AG04449 (cell line): Measurements from ENCODE around the gene SUN3.

ENCODE experiments used
- CTCF ChIA-PET: fragments of 350-600 bp; formaldehyde crosslinking; extraction: SDS; loops from one replicate; lab custom pipeline; 2021; ENCODE audit warnings: antibody characterized with exemption; lab: Yijun Ruan, JAX
- POLR2A ChIA-PET: fragments of 400-600, 350-600 bp; formaldehyde crosslinking; extraction: SDS; loops from one replicate; lab custom pipeline; 2020; ENCODE audit warnings: antibody characterized with exemption, inconsistent platforms; lab: Yijun Ruan, JAX
- DNase-seq: peaks from one replicate; pipeline ENCODE4 v3.0.0-alpha.2; 2010; ENCODE audit warnings: low read depth, low spot score
- H3K4me3 ChIP-seq: 2 replicates; pipeline ENCODE4 v1.5.1; 2011; ENCODE audit warnings: low read depth, mild to moderate bottlenecking, control low read depth, low read length
- TF ChIP-seq, protein P1 (sequence below): IDR thresholded peaks from one replicate; pipeline ENCODE4 v1.5.1; 2011; ENCODE audit warnings: mild to moderate bottlenecking, moderate library complexity, low read length, control low read depth, inconsistent platforms; ENCODE audit not compliant: insufficient read depth; ENCODE audit errors: missing control alignments

The SUN3 gene

DNA sequence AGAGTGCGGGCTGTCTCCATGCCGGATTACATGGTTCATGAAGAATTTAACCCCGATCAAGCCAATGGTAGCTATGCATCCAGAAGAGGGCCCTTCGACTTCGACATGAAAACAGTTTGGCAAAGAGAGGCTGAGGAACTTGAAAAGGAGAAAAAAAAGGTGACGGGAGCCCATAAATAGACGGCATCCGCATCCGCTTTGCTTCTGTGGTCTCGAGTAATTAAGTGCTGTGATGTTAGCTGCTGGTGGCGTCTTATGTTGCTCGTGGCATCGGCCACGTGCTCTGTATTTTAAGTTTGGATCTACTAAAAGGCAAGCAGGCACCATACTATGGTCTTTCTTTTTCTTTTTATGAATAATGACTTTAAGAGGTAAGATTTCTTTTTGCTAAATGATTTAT, 17.6 kb upstream of the SUN3 start:
- DNase-seq = no peak
- H3K4me3 ChIP-seq = no peak overlapping the region
- ChIA-PET POLR2A (no interaction called here), CTCF (interaction anchor here (1.6 kb wide), 1 partner anchor 64 kb away, joined by 7 read pairs; no protein-coding TSS in a partner anchor)
- TF ChIP-seq, protein P1, sequence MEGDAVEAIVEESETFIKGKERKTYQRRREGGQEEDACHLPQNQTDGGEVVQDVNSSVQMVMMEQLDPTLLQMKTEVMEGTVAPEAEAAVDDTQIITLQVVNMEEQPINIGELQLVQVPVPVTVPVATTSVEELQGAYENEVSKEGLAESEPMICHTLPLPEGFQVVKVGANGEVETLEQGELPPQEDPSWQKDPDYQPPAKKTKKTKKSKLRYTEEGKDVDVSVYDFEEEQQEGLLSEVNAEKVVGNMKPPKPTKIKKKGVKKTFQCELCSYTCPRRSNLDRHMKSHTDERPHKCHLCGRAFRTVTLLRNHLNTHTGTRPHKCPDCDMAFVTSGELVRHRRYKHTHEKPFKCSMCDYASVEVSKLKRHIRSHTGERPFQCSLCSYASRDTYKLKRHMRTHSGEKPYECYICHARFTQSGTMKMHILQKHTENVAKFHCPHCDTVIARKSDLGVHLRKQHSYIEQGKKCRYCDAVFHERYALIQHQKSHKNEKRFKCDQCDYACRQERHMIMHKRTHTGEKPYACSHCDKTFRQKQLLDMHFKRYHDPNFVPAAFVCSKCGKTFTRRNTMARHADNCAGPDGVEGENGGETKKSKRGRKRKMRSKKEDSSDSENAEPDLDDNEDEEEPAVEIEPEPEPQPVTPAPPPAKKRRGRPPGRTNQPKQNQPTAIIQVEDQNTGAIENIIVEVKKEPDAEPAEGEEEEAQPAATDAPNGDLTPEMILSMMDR = no peak

DNA sequence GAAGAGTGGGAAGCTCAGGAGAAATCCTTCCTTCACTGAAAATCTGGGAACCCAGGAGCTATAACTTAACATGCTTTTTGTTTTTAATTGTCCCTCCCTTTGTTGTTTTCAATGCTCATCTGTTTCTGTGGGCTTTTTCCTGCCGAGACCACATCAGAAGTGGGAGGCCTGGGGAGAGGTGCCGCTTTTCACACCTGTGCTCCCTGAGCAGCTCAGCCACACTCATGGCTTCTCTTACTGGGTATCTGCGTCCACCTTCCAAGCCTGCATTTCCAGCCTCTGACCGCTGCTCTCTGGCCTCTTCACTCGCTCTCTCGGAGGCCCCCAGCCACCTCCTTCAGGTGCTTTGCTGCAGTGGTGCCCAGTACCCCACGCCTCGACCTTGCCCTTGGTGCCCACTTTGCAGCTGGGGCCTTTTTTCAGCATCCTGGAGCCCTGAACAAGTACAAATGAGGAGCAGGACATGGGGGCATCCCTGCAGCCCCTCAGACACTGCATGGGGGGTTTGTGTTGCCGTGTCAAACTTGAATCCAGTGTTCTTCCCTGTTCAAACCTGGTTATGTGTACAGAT, 16.4 kb upstream of the SUN3 start:
- no peak for DNase-seq
- ChIA-PET CTCF (no interaction called here), POLR2A (no interaction called here)
- TF ChIP-seq, protein P1 = no peak
- no peak overlapping the region for H3K4me3 ChIP-seq

GRCh38 chr7:48042636-48043035, 13.7 kb upstream of the SUN3 start:
- ChIA-PET CTCF (no interaction called here), POLR2A (no interaction called here)
- TF ChIP-seq, protein P1 = no peak
- no peak for DNase-seq
- no peak overlapping the region for H3K4me3 ChIP-seq

GRCh38 chr7:48042216-48042615, 13.3 kb upstream of the SUN3 start:
- no peak overlapping the region for H3K4me3 ChIP-seq
- CTCF ChIA-PET = interaction anchor here (1.1 kb wide), 2 partner anchors 68 to 94 kb away, joined by 3 to 4 read pairs; partner anchors contain the start of gene PKD1L1
- DNase-seq = no peak
- POLR2A ChIA-PET = no interaction called here
- TF ChIP-seq, protein P1 = no peak

GRCh38 chr7:48041653-48041970, 12.7 kb upstream of the SUN3 start:
- POLR2A ChIA-PET = interaction anchor here (1.2 kb wide), 1 partner anchor 47 kb away, joined by 3 read pairs; no protein-coding TSS in a partner anchor
- H3K4me3 ChIP-seq = no peak overlapping the region
- CTCF ChIA-PET = interaction anchor here (0.8 to 1.6 kb wide), 4 partner anchors 9 to 93 kb away, joined by 3 to 6 read pairs (median 4); partner anchors contain the start of gene PKD1L1
- TF ChIP-seq, protein P1 = no peak
- DNase-seq = peak; percentile 12

DNA sequence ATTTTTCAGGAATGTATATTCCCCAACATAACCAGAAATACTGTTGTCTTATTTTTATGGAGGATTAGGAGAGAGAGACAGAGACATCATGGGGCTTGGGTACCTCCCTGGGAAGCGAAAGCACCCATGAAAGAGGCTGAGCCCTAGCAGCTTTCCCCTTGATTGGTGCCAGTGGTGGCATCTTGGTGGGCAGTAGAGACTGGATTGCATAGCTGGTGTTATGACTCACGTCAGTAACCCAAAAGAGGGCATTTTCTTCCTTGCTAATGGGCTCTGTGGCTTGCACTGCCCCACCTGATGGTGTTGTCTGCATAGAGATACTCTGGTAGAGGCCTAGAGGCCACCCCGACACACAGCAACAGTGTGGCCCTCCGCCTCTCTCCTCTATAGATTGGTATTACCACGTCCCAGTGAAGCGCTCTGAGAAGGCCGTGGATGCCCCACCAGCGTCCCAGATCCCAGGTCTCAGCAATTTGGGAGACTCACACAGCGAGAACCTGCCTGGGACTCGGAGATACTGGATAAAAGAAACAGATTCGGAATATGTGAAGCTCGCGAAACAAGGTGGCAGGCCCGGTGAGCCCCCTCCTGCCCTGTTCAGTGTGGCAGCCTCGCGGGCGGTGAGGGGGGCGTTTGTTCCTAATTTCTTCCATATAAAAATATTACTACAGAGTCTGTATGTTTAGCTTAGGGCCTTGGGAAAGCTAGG, 12.2 kb upstream of the SUN3 start:
- no peak for DNase-seq
- CTCF ChIA-PET = interaction anchor here (0.8 to 1.6 kb wide), 7 partner anchors 9 to 93 kb away, joined by 3 to 6 read pairs (median 3); partner anchors contain the start of gene PKD1L1
- TF ChIP-seq, protein P1 = no peak
- H3K4me3 ChIP-seq = no peak overlapping the region
- POLR2A ChIA-PET = interaction anchor here (1.2 kb wide), 1 partner anchor 47 kb away, joined by 3 read pairs; no protein-coding TSS in a partner anchor
